Endothelial cell of umbilical vein (primary cell): ENCODE data around the gene RAB7A.

Experiments
- EZH2 ChIP-seq: IDR thresholded peaks from 2 replicates; pipeline ENCODE4 v1.6.1; 2012; ENCODE audit warnings: borderline replicate concordance, low read depth, mild to moderate bottlenecking, moderate library complexity, low read length, inconsistent platforms; ENCODE audit not compliant: severe bottlenecking
- FOS ChIP-seq: IDR thresholded peaks from 2 replicates; pipeline ENCODE4 v1.6.1; 2011; ENCODE audit warnings: mild to moderate bottlenecking, low read length, moderate library complexity, borderline replicate concordance; ENCODE audit not compliant: insufficient read depth
- GATA2 ChIP-seq: IDR thresholded peaks from 2 replicates; pipeline ENCODE4 v1.7.0; 2011; ENCODE audit warnings: low read depth, mild to moderate bottlenecking, moderate library complexity, mixed read lengths, low read length; ENCODE audit not compliant: insufficient read length, insufficient read depth
- JUN ChIP-seq: IDR thresholded peaks from 2 replicates; pipeline ENCODE4 v1.6.1; 2011; ENCODE audit warnings: borderline replicate concordance, low read depth; ENCODE audit not compliant: insufficient read length, insufficient read depth
- MAX ChIP-seq: IDR thresholded peaks from 2 replicates; pipeline ENCODE4 v1.6.1; 2011; ENCODE audit not compliant: insufficient read depth, insufficient read length
- MYC ChIP-seq: IDR thresholded peaks from one replicate; pipeline ENCODE4 v1.6.1; 2011; ENCODE audit warnings: mild to moderate bottlenecking, low read depth, low read length
- POLR2A ChIP-seq: IDR thresholded peaks from 2 replicates; pipeline ENCODE4 v1.6.1; 2012; ENCODE audit warnings: low read depth, mild to moderate bottlenecking, control low read depth, low read length
- POLR2AphosphoS5 ChIP-seq: IDR thresholded peaks from 2 replicates; pipeline ENCODE4 v1.6.1; 2012; ENCODE audit warnings: low read depth, mild to moderate bottlenecking, control low read depth, low read length, moderate library complexity; ENCODE audit not compliant: insufficient read depth
- TF ChIP-seq, protein P1 (sequence below), 2 donors: IDR thresholded peaks; 1 replicate in 1 of 2; 2 replicates in 1 of 2; pipeline ENCODE4 v1.5.1; 2011; ENCODE audit warnings: low read length in 2 of 2, mild to moderate bottlenecking in 2 of 2, moderate library complexity in 2 of 2, control low read depth in 1 of 2, inconsistent platforms in 1 of 2, low read depth in 1 of 2; ENCODE audit not compliant: insufficient read depth in 1 of 2; ENCODE audit errors: extremely low read depth in 1 of 2

- TF ChIP-seq, protein P1, sequence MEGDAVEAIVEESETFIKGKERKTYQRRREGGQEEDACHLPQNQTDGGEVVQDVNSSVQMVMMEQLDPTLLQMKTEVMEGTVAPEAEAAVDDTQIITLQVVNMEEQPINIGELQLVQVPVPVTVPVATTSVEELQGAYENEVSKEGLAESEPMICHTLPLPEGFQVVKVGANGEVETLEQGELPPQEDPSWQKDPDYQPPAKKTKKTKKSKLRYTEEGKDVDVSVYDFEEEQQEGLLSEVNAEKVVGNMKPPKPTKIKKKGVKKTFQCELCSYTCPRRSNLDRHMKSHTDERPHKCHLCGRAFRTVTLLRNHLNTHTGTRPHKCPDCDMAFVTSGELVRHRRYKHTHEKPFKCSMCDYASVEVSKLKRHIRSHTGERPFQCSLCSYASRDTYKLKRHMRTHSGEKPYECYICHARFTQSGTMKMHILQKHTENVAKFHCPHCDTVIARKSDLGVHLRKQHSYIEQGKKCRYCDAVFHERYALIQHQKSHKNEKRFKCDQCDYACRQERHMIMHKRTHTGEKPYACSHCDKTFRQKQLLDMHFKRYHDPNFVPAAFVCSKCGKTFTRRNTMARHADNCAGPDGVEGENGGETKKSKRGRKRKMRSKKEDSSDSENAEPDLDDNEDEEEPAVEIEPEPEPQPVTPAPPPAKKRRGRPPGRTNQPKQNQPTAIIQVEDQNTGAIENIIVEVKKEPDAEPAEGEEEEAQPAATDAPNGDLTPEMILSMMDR (IDR thresholded peaks at IDR 0.05; ENCODE audit: extremely low read depth in 1 of 2, insufficient read depth in 1 of 2, low read depth in 1 of 2, low read length in 2 of 2), result no peak
- no peak for TF ChIP-seq POLR2AphosphoS5
- no peak for TF ChIP-seq POLR2A
- TF ChIP-seq EZH2, result no peak
- TF ChIP-seq GATA2, result no peak
- no peak for TF ChIP-seq MAX
- TF ChIP-seq JUN, result no peak
- TF ChIP-seq FOS, result no peak
- no peak for TF ChIP-seq MYC
These were observed 1.5 kb downstream of the RAB7A start for GRCh38 chr3:128727485-128727884.
